GM23338 (cell line): Measurements from ENCODE around the gene KCNAB1. TPM values are rescaled to one million over a fixed set of nuclear protein-coding genes. Genes with fewer than 3 reads are reported as not detected.

Experiments
- ATAC-seq: fragments of 200-7000 bp; cut with Tn5 transposase; 3 replicates; pipeline ENCODE4 v1.9.1; 2020
- DNase-seq: peaks from one replicate; pipeline ENCODE4 v3.0.0-alpha.2; 2015; ENCODE audit warnings: low spot score
- H2AFZ ChIP-seq: fragments of 200-600 bp; sonication (generic); 2 replicates; pipeline ENCODE4 v1.8.0; 2016; ENCODE audit warnings: antibody characterized with exemption, mild to moderate bottlenecking, moderate library complexity
- H3F3A ChIP-seq: fragments of 200-600 bp; sonication (generic); replicated peaks from 2 replicates; pipeline ENCODE4 v1.8.0; 2017; ENCODE audit warnings: antibody characterized with exemption, mixed run types, low read depth
- H3K27ac ChIP-seq: fragments of 200-600 bp; sonication (generic); 2 replicates; pipeline ENCODE4 v1.6.1; 2016; ENCODE audit warnings: low read depth
- H3K27me3 ChIP-seq: fragments of 200-600 bp; sonication (generic); 2 replicates; pipeline ENCODE4 v1.8.0; 2016; ENCODE audit warnings: mild to moderate bottlenecking, mixed run types, moderate library complexity; ENCODE audit not compliant: insufficient read depth
- H3K36me3 ChIP-seq: fragments of 200-600 bp; sonication (generic); 2 replicates; pipeline ENCODE4 v1.8.0; 2016; ENCODE audit warnings: mild to moderate bottlenecking; ENCODE audit not compliant: insufficient read depth
- H3K4me1 ChIP-seq: fragments of 200-600 bp; sonication (generic); 2 replicates; pipeline ENCODE4 v1.8.0; 2016; ENCODE audit warnings: mild to moderate bottlenecking, moderate library complexity; ENCODE audit not compliant: insufficient read depth
- H3K4me2 ChIP-seq: fragments of 200-600 bp; sonication (generic); 2 replicates; pipeline ENCODE4 v1.7.1; 2017; ENCODE audit warnings: mixed run types
- H3K4me3 ChIP-seq: fragments of 200-600 bp; sonication (generic); 2 replicates; pipeline ENCODE4 v1.6.1; 2016; ENCODE audit warnings: mixed run types
- H3K79me2 ChIP-seq: fragments of 200-600 bp; sonication (generic); replicated peaks from 2 replicates; pipeline ENCODE4 v1.8.0; 2017; ENCODE audit warnings: mild to moderate bottlenecking; ENCODE audit not compliant: insufficient read depth
- H3K9me2 ChIP-seq: fragments of 200-600 bp; sonication (generic); 2 replicates; pipeline ENCODE4 v1.8.0; 2017; ENCODE audit not compliant: insufficient read depth
- H4K20me1 ChIP-seq: fragments of 200-600 bp; sonication (generic); replicated peaks from 2 replicates; pipeline ENCODE4 v1.8.0; 2017; ENCODE audit warnings: mild to moderate bottlenecking; ENCODE audit not compliant: insufficient read depth
- H3K27ac Mint-ChIP-seq: 2 replicates; pipeline ENCODE4 v1.8.0; 2020; ENCODE audit warnings: inconsistent platforms, mild to moderate bottlenecking, moderate library complexity, mixed read lengths
- H3K27me3 Mint-ChIP-seq: 3 replicates; pipeline ENCODE4 v1.8.0; 2022; ENCODE audit warnings: low read depth, mild to moderate bottlenecking, moderate library complexity, mixed read lengths, inconsistent platforms; ENCODE audit not compliant: insufficient read depth, poor library complexity
- H3K36me3 Mint-ChIP-seq: 3 replicates; pipeline ENCODE4 v1.8.0; 2021; ENCODE audit warnings: low read depth, mild to moderate bottlenecking, inconsistent platforms, moderate library complexity, mixed read lengths
- H3K4me1 Mint-ChIP-seq: 3 replicates; pipeline ENCODE4 v1.8.0; 2020; ENCODE audit warnings: mild to moderate bottlenecking, inconsistent platforms, mixed read lengths
- H3K4me3 Mint-ChIP-seq: 3 replicates; pipeline ENCODE4 v1.8.0; 2021; ENCODE audit warnings: moderate library complexity, mild to moderate bottlenecking, inconsistent platforms, mixed read lengths
- H3K9me3 Mint-ChIP-seq: 3 replicates; pipeline ENCODE4 v1.8.0; 2020; ENCODE audit warnings: moderate library complexity, mild to moderate bottlenecking, inconsistent platforms, mixed read lengths
- CREB1 ChIP-seq: fragments of 250-450 bp; sonication (Bioruptor Pico); IDR thresholded peaks from 2 replicates; pipeline ENCODE4 v1.5.0; 2020; ENCODE audit warnings: low read depth, mild to moderate bottlenecking, moderate library complexity
- ETS1 ChIP-seq: IDR thresholded peaks from 2 replicates; pipeline ENCODE4 v1.6.1; 2016; ENCODE audit warnings: antibody characterized with exemption
- EZH2 ChIP-seq: fragments of 200-600 bp; sonication (generic); IDR thresholded peaks from one replicate; pipeline ENCODE4 v1.8.0; 2017; ENCODE audit warnings: antibody characterized with exemption, mild to moderate bottlenecking, low read depth; ENCODE audit not compliant: unreplicated experiment
- EZH2phosphoT487 ChIP-seq: fragments of 200-600 bp; sonication (generic); IDR thresholded peaks from one replicate; pipeline ENCODE4 v1.8.1; 2018; ENCODE audit warnings: antibody characterized with exemption; ENCODE audit not compliant: unreplicated experiment
- JUNB ChIP-seq: IDR thresholded peaks from one replicate; pipeline ENCODE4 v1.6.1; 2016; ENCODE audit warnings: antibody characterized with exemption; ENCODE audit not compliant: unreplicated experiment
- NANOG ChIP-seq: IDR thresholded peaks from 2 replicates; pipeline ENCODE4 v1.6.1; 2016; ENCODE audit warnings: antibody characterized with exemption, borderline replicate concordance
- POLR2AphosphoS5 ChIP-seq: IDR thresholded peaks from 2 replicates; pipeline ENCODE4 v1.6.1; 2016; ENCODE audit warnings: antibody characterized with exemption, low read depth
- REST ChIP-seq: IDR thresholded peaks from one replicate; pipeline ENCODE4 v1.6.1; 2018; ENCODE audit warnings: antibody characterized with exemption; ENCODE audit not compliant: unreplicated experiment
- ZNF462 ChIP-seq: fragments of 250-450 bp; sonication (Bioruptor Pico); IDR thresholded peaks from 2 replicates; pipeline ENCODE4 v1.5.0; 2020; ENCODE audit warnings: mild to moderate bottlenecking, moderate library complexity
- polyA plus RNA-seq: library from polyadenylated mRNA; unstranded; fragments of >200 nt; fragmentation: Nextera tagmentation; extraction: Ambion mirVana; gene quantifications from 2 replicates; pipeline ENCODE4 v1.2.1, GENCODE V29; 2016
- total RNA-seq: library from RNA; depleted of rRNA; stranded (reverse); fragments of >200 nt; shearing (Covaris generic); gene quantifications from 2 replicates; pipeline ENCODE4 v1.2.3, GENCODE V29; 2014

KCNAB1 gene
- total and polyA plus RNA-seq, 2 experiments from 2014 or later, result 0.69 to 2.6 TPM

- Mint-ChIP-seq H3K9me3 (no peaks in the 10 kb centered on the region), H3K27me3 (no peaks in the 10 kb centered on the region), H3K4me1 (no peaks in the 10 kb centered on the region), H3K36me3 (no peaks in the 10 kb centered on the region), H3K4me3 (no peak overlapping the region), H3K27ac (no peak overlapping the region)
- no peak overlapping the region for H3K4me2 ChIP-seq
- no peaks in the 10 kb centered on the region for H3K4me1 ChIP-seq
- H2AFZ ChIP-seq, result no peak overlapping the region
- no peak for TF ChIP-seq ZNF462 (CRISPR knock-in tag)
- TF ChIP-seq JUNB, result no peak
- H3K79me2 ChIP-seq, result no peaks in the 10 kb centered on the region
- H3K9me2 ChIP-seq, result no peaks in the 10 kb centered on the region
- H3F3A ChIP-seq, result no peaks in the 10 kb centered on the region
- H3K27me3 ChIP-seq, result no peaks in the 10 kb centered on the region
- no peaks in the 10 kb centered on the region for H4K20me1 ChIP-seq
- ATAC-seq (no peak), DNase-seq (no peak)
- H3K36me3 ChIP-seq, result no peaks in the 10 kb centered on the region
- no peak overlapping the region for H3K4me3 ChIP-seq
- H3K27ac ChIP-seq, result no peak overlapping the region
Measured at GRCh38 chr3:156140001-156140595, 19.7 kb downstream of the KCNAB1 start.

- Mint-ChIP-seq H3K36me3 (no peaks in the 10 kb centered on the region), H3K27me3 (no peaks in the 10 kb centered on the region), H3K27ac (no peak overlapping the region), H3K4me3 (no peak overlapping the region), H3K4me1 (no peaks in the 10 kb centered on the region), H3K9me3 (no peaks in the 10 kb centered on the region)
- no peaks in the 10 kb centered on the region for H3K9me2 ChIP-seq
- no peaks in the 10 kb centered on the region for H3K36me3 ChIP-seq
- no peaks in the 10 kb centered on the region for H4K20me1 ChIP-seq
- H3K79me2 ChIP-seq, result no peaks in the 10 kb centered on the region
- H3K4me3 ChIP-seq, result no peak overlapping the region
- no peak for DNase-seq
- H3K4me2 ChIP-seq, result no peak overlapping the region
- H3K27ac ChIP-seq, result no peak overlapping the region
- no peaks in the 10 kb centered on the region for H3K4me1 ChIP-seq
- H3F3A ChIP-seq, result no peaks in the 10 kb centered on the region
- peak overlapping the region; percentile 98 for H2AFZ ChIP-seq
- H3K27me3 ChIP-seq, result no peaks in the 10 kb centered on the region
- ATAC-seq, result no peak
- no peak for TF ChIP-seq POLR2AphosphoS5
- no peak for TF ChIP-seq EZH2
- TF ChIP-seq NANOG, result no peak
- TF ChIP-seq ETS1, result no peak
- no peak for TF ChIP-seq CREB1 (CRISPR knock-in tag)
- no peak for TF ChIP-seq EZH2phosphoT487
- TF ChIP-seq REST, result no peak
Measured at GRCh38 chr3:156142702-156143101, 22.3 kb downstream of the KCNAB1 start.
